Parathyroid adenoma (tissue), 2 donors: Measurements from ENCODE around the gene ZC3HAV1.
A peak's percentile ranks its signal among the peaks of the same experiment; 100 is the strongest.

Source experiments
- H2AFZ ChIP-seq: fragments of 300-600 bp; sonication (generic); one replicate; pipeline ENCODE4 v1.7.0; 2017; ENCODE audit warnings: antibody characterized with exemption, mild to moderate bottlenecking
- H3K27ac ChIP-seq: fragments of 300-600 bp; sonication (generic); one replicate; pipeline ENCODE4 v1.7.0; 2017
- H3K27me3 ChIP-seq: fragments of 300-600 bp; sonication (generic); one replicate; pipeline ENCODE4 v1.7.0; 2017; ENCODE audit warnings: low read length; ENCODE audit not compliant: control insufficient read depth, insufficient read depth
- H3K36me3 ChIP-seq: fragments of 300-600 bp; sonication (generic); one replicate; pipeline ENCODE4 v1.7.0; 2017; ENCODE audit warnings: low read length; ENCODE audit not compliant: control insufficient read depth, insufficient read depth
- H3K4me1 ChIP-seq: fragments of 300-600 bp; sonication (generic); one replicate; pipeline ENCODE4 v1.7.0; 2017; ENCODE audit warnings: control low read depth
- H3K4me2 ChIP-seq: fragments of 300-600 bp; sonication (generic); one replicate; pipeline ENCODE4 v1.7.0; 2017; ENCODE audit warnings: low read length
- H3K4me3 ChIP-seq: fragments of 300-600 bp; sonication (generic); one replicate; pipeline ENCODE4 v1.7.0; 2017; ENCODE audit warnings: low read depth, low read length
- H3K79me2 ChIP-seq: fragments of 300-600 bp; sonication (generic); one replicate; pipeline ENCODE4 v1.7.0; 2017; ENCODE audit warnings: control low read depth
- H3K9ac ChIP-seq: fragments of 300-600 bp; sonication (generic); one replicate; pipeline ENCODE4 v1.7.0; 2017; ENCODE audit warnings: mild to moderate bottlenecking
- H3K9me3 ChIP-seq: fragments of 300-600 bp; sonication (generic); one replicate; pipeline ENCODE4 v1.7.0; 2017; ENCODE audit warnings: low read length; ENCODE audit not compliant: control insufficient read depth
- TF ChIP-seq, protein P1 (sequence below): fragments of 300-600 bp; sonication (generic); IDR thresholded peaks from one replicate; pipeline ENCODE4 v1.7.0; 2017; ENCODE audit warnings: antibody characterized with exemption, mild to moderate bottlenecking
- donor health status: primary hyperparathyroidism.

ZC3HAV1 gene

DNA sequence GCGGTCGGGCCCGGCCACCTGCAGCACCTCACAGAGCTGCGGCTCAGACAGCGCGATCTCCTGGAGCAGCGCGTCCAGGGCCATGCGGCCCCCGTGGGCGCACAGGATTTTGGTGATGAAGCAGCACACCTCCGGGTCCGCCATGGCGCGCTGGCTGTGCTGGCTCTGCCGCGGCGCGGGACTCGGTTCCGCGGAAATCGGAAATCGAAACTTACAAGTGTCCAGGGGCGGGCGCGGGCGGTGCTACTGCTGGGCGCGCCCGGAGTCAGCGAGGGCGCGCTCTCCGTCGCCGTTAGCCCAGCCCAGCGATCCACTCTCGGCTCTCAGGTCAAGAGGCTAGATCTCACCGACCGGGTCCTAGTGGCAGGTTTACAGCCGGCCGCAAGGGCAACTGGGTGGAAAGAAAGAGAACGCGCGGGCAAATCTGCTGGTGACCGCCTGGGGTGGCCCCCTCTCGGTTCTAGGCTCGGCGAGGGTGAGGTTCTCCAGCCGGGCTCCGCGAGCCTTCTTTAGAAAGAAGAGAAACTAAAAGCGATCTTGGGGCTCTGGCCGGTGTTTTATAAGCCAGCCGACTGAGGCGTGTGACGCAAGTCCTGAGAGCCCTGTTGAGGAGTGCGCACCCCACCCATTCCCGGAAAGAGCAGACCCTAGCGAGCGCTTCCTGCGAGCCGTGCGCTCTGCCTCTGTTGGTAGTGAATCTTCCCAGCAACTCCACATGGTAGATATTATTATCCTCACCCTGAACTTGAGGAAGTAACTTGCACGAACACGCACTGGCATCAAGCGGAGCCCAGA, at the start of gene ZC3HAV1:
Gene ZC3HAV1 (minus strand): TSS at position 533 of the 795 bp plus-strand sequence. CDS start 389 bp downstream, at position 144.
- Histone ChIP-seq H3K79me2 (peaks cover 18% of the 10 kb centered on the region), H3K27ac (peak within 1 kb of the TSS; percentile 89), H2AFZ (peak within 1 kb of the TSS; percentile 92), H3K9me3 (no peaks in the 10 kb centered on the region), H3K4me3 (peak within 1 kb of the TSS; percentile 78), H3K4me1 (no peaks in the 10 kb centered on the region), H3K4me2 (peak within 1 kb of the TSS; percentile 86), H3K9ac (peak within 1 kb of the TSS; percentile 55), H3K27me3 (no peaks in the 10 kb centered on the region), H3K36me3 (no peaks in the 10 kb centered on the region)
- TF ChIP-seq, protein P1, sequence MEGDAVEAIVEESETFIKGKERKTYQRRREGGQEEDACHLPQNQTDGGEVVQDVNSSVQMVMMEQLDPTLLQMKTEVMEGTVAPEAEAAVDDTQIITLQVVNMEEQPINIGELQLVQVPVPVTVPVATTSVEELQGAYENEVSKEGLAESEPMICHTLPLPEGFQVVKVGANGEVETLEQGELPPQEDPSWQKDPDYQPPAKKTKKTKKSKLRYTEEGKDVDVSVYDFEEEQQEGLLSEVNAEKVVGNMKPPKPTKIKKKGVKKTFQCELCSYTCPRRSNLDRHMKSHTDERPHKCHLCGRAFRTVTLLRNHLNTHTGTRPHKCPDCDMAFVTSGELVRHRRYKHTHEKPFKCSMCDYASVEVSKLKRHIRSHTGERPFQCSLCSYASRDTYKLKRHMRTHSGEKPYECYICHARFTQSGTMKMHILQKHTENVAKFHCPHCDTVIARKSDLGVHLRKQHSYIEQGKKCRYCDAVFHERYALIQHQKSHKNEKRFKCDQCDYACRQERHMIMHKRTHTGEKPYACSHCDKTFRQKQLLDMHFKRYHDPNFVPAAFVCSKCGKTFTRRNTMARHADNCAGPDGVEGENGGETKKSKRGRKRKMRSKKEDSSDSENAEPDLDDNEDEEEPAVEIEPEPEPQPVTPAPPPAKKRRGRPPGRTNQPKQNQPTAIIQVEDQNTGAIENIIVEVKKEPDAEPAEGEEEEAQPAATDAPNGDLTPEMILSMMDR, result peak; percentile 11

DNA sequence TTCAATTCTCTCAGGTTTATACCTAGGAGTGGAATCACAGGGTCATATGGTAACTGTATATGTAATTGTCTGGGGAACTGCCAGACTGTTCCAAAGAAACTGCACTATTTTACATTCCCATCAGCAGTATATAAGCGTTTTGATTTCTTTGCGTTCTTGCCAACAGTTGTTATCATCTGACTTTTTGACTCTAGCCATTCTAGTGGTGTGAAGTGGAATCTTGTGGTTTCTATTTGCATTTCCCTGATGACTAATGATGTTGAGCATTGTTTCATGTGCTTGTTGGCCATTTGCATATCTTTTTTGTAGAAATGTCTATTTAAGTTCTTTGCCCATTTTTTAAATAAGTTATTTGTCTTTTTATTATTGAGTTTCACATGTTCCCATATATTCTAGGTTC, 44.3 kb upstream of the ZC3HAV1 start:
- Histone ChIP-seq H2AFZ (no peak overlapping the region), H3K79me2 (no peaks in the 10 kb centered on the region), H3K27ac (no peak overlapping the region), H3K4me2 (no peak overlapping the region), H3K9ac (no peak overlapping the region), H3K4me1 (no peaks in the 10 kb centered on the region), H3K4me3 (no peak overlapping the region), H3K27me3 (no peaks in the 10 kb centered on the region), H3K9me3 (no peaks in the 10 kb centered on the region), H3K36me3 (no peaks in the 10 kb centered on the region)
- TF ChIP-seq, protein P1, result no peak

DNA sequence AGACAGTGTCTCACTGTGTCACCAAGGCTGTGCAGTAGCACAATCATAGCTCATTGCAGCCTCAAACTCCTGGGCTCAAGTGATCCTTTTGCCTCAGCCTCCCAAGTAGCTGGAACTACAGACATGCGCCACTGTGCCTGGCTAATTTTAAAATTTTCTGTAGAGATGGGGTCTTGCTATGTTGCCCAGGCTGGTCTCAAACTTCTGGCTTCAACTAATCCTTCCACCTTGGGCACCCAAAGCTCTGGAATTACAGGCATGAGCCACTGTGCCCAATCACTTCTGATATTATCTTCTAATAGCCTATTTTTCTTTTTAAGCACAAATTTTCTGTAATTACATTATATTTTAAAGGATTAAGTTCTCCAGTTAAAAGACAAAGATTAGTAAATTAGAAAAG, 42.6 kb upstream of the ZC3HAV1 start:
- Histone ChIP-seq H3K4me3 (no peak overlapping the region), H3K9me3 (no peaks in the 10 kb centered on the region), H3K27ac (no peak overlapping the region), H2AFZ (no peak overlapping the region), H3K4me1 (no peaks in the 10 kb centered on the region), H3K4me2 (no peak overlapping the region), H3K79me2 (no peaks in the 10 kb centered on the region), H3K9ac (no peak overlapping the region), H3K27me3 (no peaks in the 10 kb centered on the region), H3K36me3 (no peaks in the 10 kb centered on the region)
- TF ChIP-seq, protein P1, result no peak

DNA sequence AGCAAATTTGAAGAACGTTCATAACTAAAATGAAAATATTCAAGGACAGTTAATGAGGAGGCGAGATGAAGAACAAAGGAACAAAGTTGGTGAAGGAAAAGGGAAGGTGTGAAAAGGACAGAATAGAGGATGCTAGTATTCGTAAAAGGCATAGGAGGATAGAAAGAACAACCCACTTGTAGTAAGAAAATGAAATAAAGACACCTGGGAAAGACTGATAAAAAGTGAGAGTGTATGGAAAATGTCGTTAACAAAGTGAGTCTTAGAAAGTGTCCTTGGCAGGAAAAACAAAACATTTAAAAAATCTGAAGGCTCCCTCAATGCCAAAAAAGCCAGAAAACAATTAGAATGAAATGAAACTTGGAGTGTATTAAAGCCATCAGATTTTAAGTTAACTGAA, 29.6 kb upstream of the ZC3HAV1 start:
- no peaks in the 10 kb centered on the region for H3K9me3 ChIP-seq
- H2AFZ ChIP-seq, result no peak overlapping the region
- H3K36me3 ChIP-seq, result no peaks in the 10 kb centered on the region
- peaks cover 4% of the 10 kb centered on the region for H3K4me1 ChIP-seq
- H3K79me2 ChIP-seq, result no peaks in the 10 kb centered on the region
- H3K9ac ChIP-seq, result no peak overlapping the region
- TF ChIP-seq, protein P1, result no peak
- H3K27ac ChIP-seq, result no peak overlapping the region
- H3K4me3 ChIP-seq, result no peak overlapping the region
- no peak overlapping the region for H3K4me2 ChIP-seq
- H3K27me3 ChIP-seq, result no peaks in the 10 kb centered on the region
